OCI-LY7 (cell line): Measurements from ENCODE around the gene FBRSL1. TPM values are rescaled to one million over a fixed set of nuclear protein-coding genes. Genes with fewer than 3 reads are reported as not detected.
"Not testable (repeated sequence)": the region's sequence is repeated elsewhere in the genome, so short reads cannot be mapped to it uniquely, and the experiment has no call there.

Experiments
- Bru-seq: library from RNA; stranded (reverse); fragments of 400-500 nt; gene quantifications from one replicate; lab custom pipeline; 2021; lab: Mats Ljungman, UMichigan
- BruChase-seq, 2 experiments: library from RNA; stranded (reverse); fragments of 400-500 nt; gene quantifications; one replicate each; lab custom pipeline; 2021; lab: Mats Ljungman, UMichigan
- BruUV-seq: library from RNA; stranded (reverse); fragments of 400-500 nt; replicated peaks from 2 replicates; lab custom pipeline; 2021; lab: Mats Ljungman, UMichigan
- CTCF ChIA-PET: fragments of 300-600 bp; sonication (Branson Sonifier 250); formaldehyde crosslinking; loops from one replicate; lab custom pipeline; 2022; ENCODE audit warnings: antibody characterized with exemption; ENCODE audit not compliant: unreplicated experiment; lab: Charles Lee
- POLR2A ChIA-PET: fragments of 300-600 bp; sonication (Branson Sonifier 250); formaldehyde crosslinking; loops from one replicate; lab custom pipeline; 2022; ENCODE audit warnings: antibody characterized with exemption; lab: Charles Lee
- DNase-seq: peaks from one replicate; pipeline ENCODE4 v3.0.0-alpha.2; 2015; ENCODE audit warnings: low spot score
- H2AFZ ChIP-seq: fragments of 200-600 bp; sonication (generic), shearing (Covaris generic); 2 replicates; pipeline ENCODE4 v1.6.1; 2014; ENCODE audit warnings: mild to moderate bottlenecking, antibody characterized with exemption, low read length, moderate library complexity
- H3K27ac ChIP-seq: fragments of 200-600 bp; sonication (generic); 2 replicates; pipeline ENCODE4 v1.5.1; 2014; ENCODE audit warnings: mixed run types, low read depth, mild to moderate bottlenecking, moderate library complexity, low read length, inconsistent platforms; ENCODE audit not compliant: poor library complexity, severe bottlenecking
- H3K36me3 ChIP-seq: fragments of 200-600 bp; sonication (generic); 2 replicates; pipeline ENCODE4 v1.6.1; 2014; ENCODE audit warnings: mild to moderate bottlenecking, antibody characterized with exemption, low read length, moderate library complexity, mixed read lengths; ENCODE audit not compliant: insufficient read depth
- H3K4me1 ChIP-seq: fragments of 200-600 bp; sonication (generic); 2 replicates; pipeline ENCODE4 v1.5.1; 2014; ENCODE audit warnings: mild to moderate bottlenecking, low read length; ENCODE audit not compliant: insufficient read depth, poor library complexity, severe bottlenecking
- H3K4me2 ChIP-seq: fragments of 200-600 bp; sonication (generic); 2 replicates; pipeline ENCODE4 v1.6.1; 2014; ENCODE audit warnings: mild to moderate bottlenecking, low read length
- H3K4me3 ChIP-seq: fragments of 200-600 bp; sonication (generic); 2 replicates; pipeline ENCODE4 v1.5.1; 2014; ENCODE audit warnings: mild to moderate bottlenecking, low read depth, low read length; ENCODE audit not compliant: poor library complexity, severe bottlenecking
- H3K79me2 ChIP-seq: fragments of 200-600 bp; sonication (generic); 2 replicates; pipeline ENCODE4 v1.6.1; 2016; ENCODE audit warnings: low read depth, mild to moderate bottlenecking, low read length, moderate library complexity, mixed read lengths; ENCODE audit not compliant: insufficient read depth
- H3K9me2 ChIP-seq: fragments of 200-600 bp; sonication (generic); 2 replicates; pipeline ENCODE4 v1.6.1; 2016; ENCODE audit warnings: mild to moderate bottlenecking, low read length, mixed read lengths; ENCODE audit not compliant: insufficient read depth
- H3K9me3 ChIP-seq: fragments of 200-600 bp; sonication (generic); 2 replicates; pipeline ENCODE4 v1.6.1; 2014; ENCODE audit warnings: mild to moderate bottlenecking, mixed run types, low read length, mixed read lengths
- H4K20me1 ChIP-seq: fragments of 200-600 bp; sonication (generic); 2 replicates; pipeline ENCODE4 v1.6.1; 2014; ENCODE audit warnings: mild to moderate bottlenecking, antibody characterized with exemption, low read length, moderate library complexity, mixed read lengths; ENCODE audit not compliant: insufficient read depth
- EZH2phosphoT487 ChIP-seq: fragments of 200-600 bp; sonication (generic); IDR thresholded peaks from 2 replicates; pipeline ENCODE4 v1.6.1; 2018; ENCODE audit warnings: low read depth, borderline replicate concordance, mild to moderate bottlenecking, mixed run types, antibody characterized with exemption, low read length, moderate library complexity, mixed read lengths
- intact Hi-C: fragments of 100-400 bp; cut with micrococcal nuclease; formaldehyde crosslinking; loops from one replicate; pipeline ENCODE4 v1.10.0; 2022; ENCODE audit not compliant: unreplicated experiment
- long read RNA-seq: library from polyadenylated mRNA; stranded (forward); transcript quantifications from one replicate; pipeline ENCODE4 v2.0.0, GENCODE V29; 2022
- total RNA-seq, 2 experiments: library from RNA; depleted of rRNA in 1 of 2; stranded (reverse); fragments of >200 nt in 1 of 2; shearing (Covaris generic) in 1 of 2; gene quantifications; 2 replicates each; pipeline ENCODE4 v1.2.3, GENCODE V29; 2014 to 2022
- TF ChIP-seq, protein P1 (sequence below): fragments of 200-600 bp; sonication (generic); conservative IDR thresholded peaks from 2 replicates; pipeline ENCODE4 v1.5.1; 2014; ENCODE audit warnings: mild to moderate bottlenecking, antibody characterized with exemption, low read length, moderate library complexity, mixed read lengths

The FBRSL1 gene
- total RNA-seq (2014; rRNA removed; shearing (Covaris generic)) = 8.0 and 24.6 TPM in 2 replicates
- total RNA-seq (2022) = 83.5 and 87.8 TPM in 2 replicates
- Bru-seq, nascent RNA = percentile 46 among the genes with signal in this experiment
- percentile 55 among the genes with signal in this experiment for BruChase-seq, experiment 1, labeled RNA remaining after a 6-hour chase
- percentile 52 among the genes with signal in this experiment for BruChase-seq, experiment 2, labeled RNA remaining after a 2-hour chase
- long read RNA-seq, partial matches to known transcripts = 30 of 96 reads
- long read RNA-seq, other reads (novel, unspliced or antisense) = 66 of 96 reads

DNA sequence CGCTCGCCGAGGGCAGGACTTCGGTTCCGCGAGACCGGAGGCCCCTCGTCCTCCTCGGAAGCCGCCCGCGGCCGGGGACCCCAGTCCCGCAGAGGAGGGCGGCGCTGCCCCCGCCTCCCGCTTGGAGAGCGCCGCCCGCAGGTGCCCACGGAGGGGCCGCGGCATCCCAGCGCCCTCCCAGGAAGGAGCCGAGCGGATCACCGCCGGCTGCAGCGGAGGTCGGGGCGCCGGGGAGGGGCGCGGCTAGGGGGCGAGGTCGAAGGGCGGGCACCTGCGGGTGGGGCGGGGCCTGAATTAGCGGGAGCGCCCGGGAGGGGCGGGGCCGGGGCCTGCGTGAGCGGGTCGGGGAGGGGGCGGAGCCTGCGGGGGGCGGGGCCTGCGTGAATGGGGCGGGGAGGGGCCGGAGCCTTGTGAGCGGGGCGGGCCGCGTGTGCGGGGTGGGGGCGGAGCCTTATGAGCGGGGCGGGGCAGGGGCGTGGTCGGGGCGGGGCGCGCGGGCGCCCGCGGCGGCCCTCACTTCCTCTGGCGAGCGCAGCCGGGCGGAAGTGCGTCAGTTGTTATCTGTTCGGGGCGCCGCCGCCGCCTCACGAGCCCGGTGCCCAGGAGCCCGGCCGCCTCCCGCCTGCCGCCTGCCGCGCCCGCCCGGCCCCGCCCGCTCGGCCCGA, at the start of gene FBRSL1:
Gene FBRSL1 (plus strand): TSS at position 550 of the 665 bp plus-strand sequence.
- no peaks in the 10 kb centered on the region for H3K9me3 ChIP-seq
- CTCF ChIA-PET = no interaction called here
- H2AFZ ChIP-seq = peak within 1 kb of the TSS; percentile 86
- no peak within 1 kb of the TSS for H3K27ac ChIP-seq
- DNase-seq = peak; percentile 92
- intact Hi-C loops = loop anchor here (2.0 kb wide), 2 partner anchors 45 to 71 kb away; no protein-coding TSS in a partner anchor
- no peaks in the 10 kb centered on the region for H3K36me3 ChIP-seq
- H3K4me3 ChIP-seq = peak within 1 kb of the TSS; percentile 78
- H3K4me1 ChIP-seq = peaks cover 28% of the 10 kb centered on the region
- H4K20me1 ChIP-seq = peaks cover 10% of the 10 kb centered on the region; the same call in 1 of the 2 replicates
- H3K4me2 ChIP-seq = peak within 1 kb of the TSS; percentile 99
- POLR2A ChIA-PET = no interaction called here
- BruUV-seq = no TSS peak
- H3K9me2 ChIP-seq = no peaks in the 10 kb centered on the region
- no peak for TF ChIP-seq EZH2phosphoT487
- TF ChIP-seq, protein P1, sequence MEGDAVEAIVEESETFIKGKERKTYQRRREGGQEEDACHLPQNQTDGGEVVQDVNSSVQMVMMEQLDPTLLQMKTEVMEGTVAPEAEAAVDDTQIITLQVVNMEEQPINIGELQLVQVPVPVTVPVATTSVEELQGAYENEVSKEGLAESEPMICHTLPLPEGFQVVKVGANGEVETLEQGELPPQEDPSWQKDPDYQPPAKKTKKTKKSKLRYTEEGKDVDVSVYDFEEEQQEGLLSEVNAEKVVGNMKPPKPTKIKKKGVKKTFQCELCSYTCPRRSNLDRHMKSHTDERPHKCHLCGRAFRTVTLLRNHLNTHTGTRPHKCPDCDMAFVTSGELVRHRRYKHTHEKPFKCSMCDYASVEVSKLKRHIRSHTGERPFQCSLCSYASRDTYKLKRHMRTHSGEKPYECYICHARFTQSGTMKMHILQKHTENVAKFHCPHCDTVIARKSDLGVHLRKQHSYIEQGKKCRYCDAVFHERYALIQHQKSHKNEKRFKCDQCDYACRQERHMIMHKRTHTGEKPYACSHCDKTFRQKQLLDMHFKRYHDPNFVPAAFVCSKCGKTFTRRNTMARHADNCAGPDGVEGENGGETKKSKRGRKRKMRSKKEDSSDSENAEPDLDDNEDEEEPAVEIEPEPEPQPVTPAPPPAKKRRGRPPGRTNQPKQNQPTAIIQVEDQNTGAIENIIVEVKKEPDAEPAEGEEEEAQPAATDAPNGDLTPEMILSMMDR = no peak
- H3K79me2 ChIP-seq = no peaks in the 10 kb centered on the region

DNA sequence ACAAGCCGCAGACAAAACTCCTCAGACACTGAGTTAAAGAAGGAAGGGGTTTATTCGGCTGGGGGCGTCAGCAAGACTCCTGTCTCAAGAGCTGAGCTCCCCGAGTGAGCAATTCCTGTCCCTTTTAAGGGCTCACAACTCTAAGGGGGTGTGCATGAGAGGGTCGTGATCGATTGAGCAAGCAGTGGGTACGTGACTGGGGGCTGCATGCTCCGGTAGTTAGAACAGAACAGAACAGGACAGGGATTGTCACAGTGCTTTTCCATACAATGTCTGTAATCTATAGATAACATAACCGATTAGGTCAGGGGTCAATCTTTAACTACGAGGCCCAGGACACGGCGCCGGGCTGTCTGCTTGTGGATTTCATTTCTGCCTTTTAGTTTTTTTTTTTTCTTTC, 49.5 kb upstream of the FBRSL1 start:
- peaks cover 11% of the 10 kb centered on the region for H3K4me1 ChIP-seq
- H4K20me1 ChIP-seq, DNase-seq, CTCF ChIA-PET, H3K9me2 ChIP-seq, H2AFZ ChIP-seq, intact Hi-C loops, H3K36me3 ChIP-seq, H3K4me3 ChIP-seq, POLR2A ChIA-PET, BruUV-seq, H3K4me2 ChIP-seq, H3K9me3 ChIP-seq, H3K27ac ChIP-seq, H3K79me2 ChIP-seq: not testable (repeated sequence)

DNA sequence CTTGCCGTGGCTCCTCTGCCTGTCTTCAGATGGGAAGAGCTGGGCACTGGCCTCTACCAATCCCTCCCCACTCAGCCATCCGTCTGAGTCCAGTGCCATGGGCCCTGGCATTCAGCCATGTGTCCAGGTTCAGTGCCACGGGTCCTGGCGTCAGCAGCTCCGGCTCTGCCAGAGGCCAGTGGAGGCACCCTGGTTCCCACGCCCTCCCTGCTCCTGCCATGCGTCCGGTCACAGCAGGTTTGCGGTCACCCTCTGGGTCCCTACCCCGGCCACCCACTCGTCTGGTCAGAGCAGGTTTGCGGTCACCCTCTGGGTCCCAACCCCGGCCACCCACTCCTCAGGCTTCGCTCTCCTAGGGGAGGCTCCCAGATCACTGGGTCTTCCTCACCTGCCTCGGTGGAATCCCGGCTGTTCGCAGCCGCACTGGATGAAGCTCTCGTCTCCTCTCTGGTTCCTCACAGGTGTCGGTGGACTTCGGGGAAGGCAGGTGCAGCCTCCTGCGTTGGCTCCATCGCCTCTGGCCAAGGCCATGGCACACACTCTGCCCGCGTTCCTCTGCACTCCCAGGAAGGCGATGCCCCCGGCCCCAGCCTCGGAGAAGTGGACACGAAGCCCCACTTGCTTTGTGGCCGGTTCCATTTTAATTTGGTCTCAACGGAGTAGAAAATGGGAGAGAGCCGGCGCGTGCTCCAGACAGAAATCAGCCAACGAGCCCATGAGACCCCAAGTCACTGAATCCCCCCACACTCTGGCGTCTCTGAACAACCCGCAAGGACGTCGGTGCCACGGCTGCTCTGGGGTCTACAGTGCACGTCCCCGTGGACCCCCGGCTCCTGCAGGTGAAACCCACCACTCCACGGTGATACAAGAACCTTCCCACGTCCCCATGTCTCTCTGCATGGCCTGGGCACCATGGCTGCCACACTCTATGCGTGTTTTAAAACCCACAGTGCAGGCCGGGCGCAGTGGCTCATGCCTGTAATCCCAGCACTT, 47.8 kb upstream of the FBRSL1 start:
- ChIA-PET CTCF (no interaction called here), POLR2A (no interaction called here)
- Histone ChIP-seq H3K4me1 (peaks cover 18% of the 10 kb centered on the region), H2AFZ (no peak overlapping the region), H3K9me3 (no peaks in the 10 kb centered on the region), H3K4me3 (no peak overlapping the region), H3K27ac (no peak overlapping the region), H3K4me2 (no peak overlapping the region), H3K36me3 (no peaks in the 10 kb centered on the region), H4K20me1 (no peaks in the 10 kb centered on the region), H3K79me2 (no peaks in the 10 kb centered on the region), H3K9me2 (no peaks in the 10 kb centered on the region)
- no peak for TF ChIP-seq EZH2phosphoT487
- TF ChIP-seq, protein P1 = no peak
- no peak for DNase-seq
- BruUV-seq = no TSS peak
- intact Hi-C loops = no loop called here
